HG03196 (cell line): ENCODE measurements around the gene BIRC2.
"Not testable (repeated sequence)": the region's sequence is repeated elsewhere in the genome, so short reads cannot be mapped to it uniquely, and the experiment has no call there.

ENCODE experiments used
- ATAC-seq: cut with Tn5 transposase; IDR thresholded peaks from one replicate; pipeline ENCODE4 v1.9.1; 2021; ENCODE audit not compliant: unreplicated experiment

The BIRC2 gene

GRCh38 chr11:102346748-102347461 is at the start of gene BIRC2:
Gene BIRC2 (plus strand): TSS chr11:102347214. CDS start chr11:102349855, 2,641 bp downstream.
- ATAC-seq: peak; percentile 87

- not testable (repeated sequence) for ATAC-seq
These were observed 46.2 kb upstream of the BIRC2 start for GRCh38 chr11:102300837-102301236.

- no peak for ATAC-seq
These were observed 44.8 kb upstream of the BIRC2 start for GRCh38 chr11:102302241-102302640.

- ATAC-seq: no peak
These were observed 42.3 kb upstream of the BIRC2 start for GRCh38 chr11:102304686-102305085.

GRCh38 chr11:102305352-102306047 is 41.5 kb upstream of the BIRC2 start:
- ATAC-seq: no peak

GRCh38 chr11:102306048-102306597 is 40.9 kb upstream of the BIRC2 start:
- no peak for ATAC-seq

GRCh38 chr11:102306817-102307726 is 39.9 kb upstream of the BIRC2 start:
- ATAC-seq: no peak

- ATAC-seq: no peak
These were observed 39.3 kb upstream of the BIRC2 start for GRCh38 chr11:102307727-102308038.

GRCh38 chr11:102309621-102310541 is 37.1 kb upstream of the BIRC2 start:
- ATAC-seq: no peak

GRCh38 chr11:102312667-102313066 is 34.3 kb upstream of the BIRC2 start:
- no peak for ATAC-seq

GRCh38 chr11:102313238-102313940 is 33.6 kb upstream of the BIRC2 start:
- no peak for ATAC-seq

GRCh38 chr11:102314784-102315183 is 32.2 kb upstream of the BIRC2 start:
- no peak for ATAC-seq

- ATAC-seq: no peak
These were observed 30.6 kb upstream of the BIRC2 start for GRCh38 chr11:102316346-102316904.

GRCh38 chr11:102317099-102317767 is 29.8 kb upstream of the BIRC2 start, which contains the start of gene BIRC3:
Gene BIRC3 (plus strand): TSS chr11:102317484. CDS start chr11:102324510, 7,026 bp downstream.
- peak; percentile 87 for ATAC-seq

GRCh38 chr11:102317768-102318103 is 29.3 kb upstream of the BIRC2 start:
- no peak for ATAC-seq

GRCh38 chr11:102318469-102318868 is 28.5 kb upstream of the BIRC2 start:
- ATAC-seq: no peak

- ATAC-seq: no peak
These were observed 27.5 kb upstream of the BIRC2 start for GRCh38 chr11:102319544-102319943.

- no peak for ATAC-seq
These were observed 26.8 kb upstream of the BIRC2 start for GRCh38 chr11:102320188-102320587.

- ATAC-seq: no peak
These were observed 26.3 kb upstream of the BIRC2 start for GRCh38 chr11:102320679-102321078.
